Measurements from ENCODE around the gene INSM2. TPM values are rescaled to one million over a fixed set of nuclear protein-coding genes. Genes with fewer than 3 reads are reported as not detected.

The INSM2 gene, protein sequence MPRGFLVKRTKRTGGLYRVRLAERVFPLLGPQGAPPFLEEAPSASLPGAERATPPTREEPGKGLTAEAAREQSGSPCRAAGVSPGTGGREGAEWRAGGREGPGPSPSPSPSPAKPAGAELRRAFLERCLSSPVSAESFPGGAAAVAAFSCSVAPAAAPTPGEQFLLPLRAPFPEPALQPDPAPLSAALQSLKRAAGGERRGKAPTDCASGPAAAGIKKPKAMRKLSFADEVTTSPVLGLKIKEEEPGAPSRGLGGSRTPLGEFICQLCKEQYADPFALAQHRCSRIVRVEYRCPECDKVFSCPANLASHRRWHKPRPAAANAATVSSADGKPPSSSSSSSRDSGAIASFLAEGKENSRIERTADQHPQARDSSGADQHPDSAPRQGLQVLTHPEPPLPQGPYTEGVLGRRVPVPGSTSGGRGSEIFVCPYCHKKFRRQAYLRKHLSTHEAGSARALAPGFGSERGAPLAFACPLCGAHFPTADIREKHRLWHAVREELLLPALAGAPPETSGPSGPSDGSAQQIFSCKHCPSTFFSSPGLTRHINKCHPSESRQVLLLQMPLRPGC
- total RNA-seq = not detected

GRCh38 chr14:35533357-35534207 lies at the start of gene INSM2:
INSM2 (plus strand) TSS chr14:35534164; CDS start chr14:35534253, 89 bp downstream.
- H3K36me3 ChIP-seq (replicated peaks in 1 of 2; ENCODE audit: insufficient read depth in 1 of 2, low read depth in 2 of 2) = no peaks in the 10 kb centered on the region
- intact Hi-C loops (cut with DNase I) = no loop called here
- no peak within 1 kb of the TSS for H3K27ac ChIP-seq
- H3K9me3 ChIP-seq = no peaks in the 10 kb centered on the region
- ATAC-seq (peak; percentile 69), DNase-seq (peak; percentile 42 to 75 (median 60))
- peaks cover 31% of the 10 kb centered on the region for H3K4me1 ChIP-seq
- H3K27me3 ChIP-seq = peaks cover 0 to 22% of the 10 kb centered on the region in 2 donors
- TF ChIP-seq POLR2A (IDR thresholded peaks at IDR 0.05) = no peak
- TF ChIP-seq, protein P1, sequence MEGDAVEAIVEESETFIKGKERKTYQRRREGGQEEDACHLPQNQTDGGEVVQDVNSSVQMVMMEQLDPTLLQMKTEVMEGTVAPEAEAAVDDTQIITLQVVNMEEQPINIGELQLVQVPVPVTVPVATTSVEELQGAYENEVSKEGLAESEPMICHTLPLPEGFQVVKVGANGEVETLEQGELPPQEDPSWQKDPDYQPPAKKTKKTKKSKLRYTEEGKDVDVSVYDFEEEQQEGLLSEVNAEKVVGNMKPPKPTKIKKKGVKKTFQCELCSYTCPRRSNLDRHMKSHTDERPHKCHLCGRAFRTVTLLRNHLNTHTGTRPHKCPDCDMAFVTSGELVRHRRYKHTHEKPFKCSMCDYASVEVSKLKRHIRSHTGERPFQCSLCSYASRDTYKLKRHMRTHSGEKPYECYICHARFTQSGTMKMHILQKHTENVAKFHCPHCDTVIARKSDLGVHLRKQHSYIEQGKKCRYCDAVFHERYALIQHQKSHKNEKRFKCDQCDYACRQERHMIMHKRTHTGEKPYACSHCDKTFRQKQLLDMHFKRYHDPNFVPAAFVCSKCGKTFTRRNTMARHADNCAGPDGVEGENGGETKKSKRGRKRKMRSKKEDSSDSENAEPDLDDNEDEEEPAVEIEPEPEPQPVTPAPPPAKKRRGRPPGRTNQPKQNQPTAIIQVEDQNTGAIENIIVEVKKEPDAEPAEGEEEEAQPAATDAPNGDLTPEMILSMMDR (IDR thresholded peaks at IDR 0.05) = no peak
- H3K4me3 ChIP-seq = peak within 1 kb of the TSS; percentile 15 to 40
- 0 to 1% methylated on average over 8 to 95 of the region's 100 CpGs for WGBS, 2 donors

DNA sequence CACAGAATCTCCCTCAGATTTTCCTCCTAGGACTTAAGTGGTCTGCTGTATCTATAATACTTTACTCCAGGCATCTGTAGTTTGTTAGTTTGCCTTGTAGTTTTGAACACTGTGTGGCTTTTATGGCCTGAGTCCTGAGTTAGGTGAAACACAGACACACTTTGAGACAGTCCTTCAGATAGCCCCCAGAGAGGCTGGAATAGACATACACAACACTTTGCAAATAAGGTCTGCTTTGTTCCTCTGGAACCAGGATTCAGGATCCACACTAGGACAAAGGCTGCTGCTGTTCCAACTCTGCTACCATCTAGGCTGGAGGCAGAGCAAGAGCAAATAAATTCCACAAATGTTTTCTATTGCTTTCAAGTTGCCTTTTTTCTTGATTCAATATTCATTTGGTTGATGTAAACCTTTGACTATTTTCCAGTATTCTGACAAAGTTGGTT lies 41.4 kb upstream of the INSM2 start:
- no peaks in the 10 kb centered on the region for H3K27me3 ChIP-seq
- no peak overlapping the region for H3K4me3 ChIP-seq
- no peak overlapping the region for H3K27ac ChIP-seq
- H3K9me3 ChIP-seq = no peaks in the 10 kb centered on the region
- no peaks in the 10 kb centered on the region for H3K4me1 ChIP-seq
- intact Hi-C loops (cut with DNase I) = no loop called here
- TF ChIP-seq, protein P1 (IDR thresholded peaks at IDR 0.05) = no peak
- TF ChIP-seq POLR2A (IDR thresholded peaks at IDR 0.05) = no peak
- ATAC-seq (no peak), DNase-seq (no peak)
- H3K36me3 ChIP-seq (replicated peaks in 1 of 2; ENCODE audit: insufficient read depth in 1 of 2, low read depth in 2 of 2) = no peaks in the 10 kb centered on the region

DNA sequence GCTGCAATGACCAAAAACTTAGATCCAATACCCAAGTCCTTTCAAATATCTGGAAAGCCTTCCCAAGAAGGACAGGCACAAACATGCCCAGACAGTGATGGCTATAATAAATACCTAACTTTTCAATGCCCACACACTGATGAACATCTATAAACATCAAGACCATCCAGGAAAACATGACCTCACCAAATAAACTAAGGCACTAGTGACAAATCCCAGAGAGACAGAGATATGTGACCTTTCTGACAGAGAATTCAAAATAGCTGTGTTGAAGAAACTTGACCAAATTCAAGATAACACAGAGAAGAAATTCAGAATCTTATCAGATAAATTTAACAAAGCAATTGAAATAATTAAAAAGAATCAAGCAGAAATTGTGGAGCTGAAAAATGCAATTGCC lies 38.7 kb upstream of the INSM2 start:
- no peak overlapping the region for H3K4me3 ChIP-seq
- H3K4me1 ChIP-seq = no peaks in the 10 kb centered on the region
- H3K27me3 ChIP-seq = no peaks in the 10 kb centered on the region
- intact Hi-C loops (cut with DNase I) = no loop called here
- ATAC-seq (no peak), DNase-seq (no peak)
- no peaks in the 10 kb centered on the region for H3K36me3 ChIP-seq (replicated peaks in 1 of 2; ENCODE audit: insufficient read depth in 1 of 2, low read depth in 2 of 2)
- TF ChIP-seq, protein P1 (IDR thresholded peaks at IDR 0.05) = no peak
- TF ChIP-seq POLR2A (IDR thresholded peaks at IDR 0.05) = no peak
- no peak overlapping the region for H3K27ac ChIP-seq
- H3K9me3 ChIP-seq = no peaks in the 10 kb centered on the region

GRCh38 chr14:35499180-35499579 lies 34.8 kb upstream of the INSM2 start:
- H3K9me3 ChIP-seq = no peaks in the 10 kb centered on the region
- no peaks in the 10 kb centered on the region for H3K36me3 ChIP-seq (replicated peaks in 1 of 2; ENCODE audit: insufficient read depth in 1 of 2, low read depth in 2 of 2)
- no peak overlapping the region for H3K4me3 ChIP-seq
- ATAC-seq (no peak), DNase-seq (no peak)
- no peaks in the 10 kb centered on the region for H3K4me1 ChIP-seq
- WGBS, 2 donors = 68 to 75% methylated on average over 2 of the region's 2 CpGs
- intact Hi-C loops (cut with DNase I) = no loop called here
- H3K27me3 ChIP-seq = no peaks in the 10 kb centered on the region
- TF ChIP-seq POLR2A (IDR thresholded peaks at IDR 0.05) = no peak
- H3K27ac ChIP-seq = no peak overlapping the region

DNA sequence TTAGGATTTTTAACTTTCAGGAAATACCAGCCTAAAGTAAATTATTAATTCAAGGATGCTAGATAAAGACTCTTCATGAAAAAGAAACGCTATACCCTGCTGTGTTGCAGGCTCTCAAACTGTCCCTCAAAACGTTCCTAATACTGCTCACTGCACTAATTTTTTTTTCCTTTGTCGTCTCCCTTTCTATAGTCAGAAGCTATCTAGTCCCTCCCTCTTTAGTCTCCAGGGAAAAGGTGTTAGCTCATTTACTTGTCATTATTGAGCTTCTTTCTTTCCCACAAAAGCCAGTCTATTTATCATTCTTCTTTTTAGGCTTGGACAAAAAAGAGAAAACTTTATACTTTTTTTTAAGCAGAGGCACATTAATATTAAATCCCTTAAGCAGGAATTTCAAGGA lies 30.3 kb upstream of the INSM2 start:
- 7 to 8% methylated on average over 3 of the region's 3 CpGs for WGBS, 2 donors
- ATAC-seq = no peak
- DNase-seq = no peak
- H3K36me3 ChIP-seq (replicated peaks in 1 of 2; ENCODE audit: insufficient read depth in 1 of 2, low read depth in 2 of 2) = no peaks in the 10 kb centered on the region
- no peaks in the 10 kb centered on the region for H3K9me3 ChIP-seq
- H3K27ac ChIP-seq = no peak overlapping the region
- no peaks in the 10 kb centered on the region for H3K27me3 ChIP-seq
- intact Hi-C loops (cut with DNase I) = no loop called here
- no peak for TF ChIP-seq POLR2A (IDR thresholded peaks at IDR 0.05)
- TF ChIP-seq, protein P1 (IDR thresholded peaks at IDR 0.05) = no peak
- no peak overlapping the region for H3K4me3 ChIP-seq
- H3K4me1 ChIP-seq = no peaks in the 10 kb centered on the region
